ENCODE results near the gene LARP4.

LARP4 gene

GRCh38 chr12:50528800-50529199 is 128.1 kb downstream of the LARP4 start:
- DNase-seq = no peak

GRCh38 chr12:50529345-50529744 is 128.7 kb downstream of the LARP4 start:
- DNase-seq = no peak
